Endodermal cell (in vitro differentiated cells): ENCODE data around the gene SERF2. TPM values are rescaled to one million over a fixed set of nuclear protein-coding genes. Genes with fewer than 3 reads are reported as not detected.

Source experiments
- DNase-seq: peaks from one replicate; pipeline ENCODE4 v3.0.0-alpha.2; 2017
- H3K27ac ChIP-seq: 2 replicates; pipeline ENCODE4 v1.5.1; 2013; ENCODE audit warnings: mild to moderate bottlenecking, low read depth, low read length, moderate library complexity
- H3K27me3 ChIP-seq: 2 replicates; pipeline ENCODE4 v1.6.1; 2013; ENCODE audit warnings: mild to moderate bottlenecking, low read length, moderate library complexity; ENCODE audit not compliant: insufficient read depth, control insufficient read depth, poor library complexity, severe bottlenecking
- H3K36me3 ChIP-seq: 2 replicates; pipeline ENCODE4 v1.7.0; 2013; ENCODE audit warnings: mild to moderate bottlenecking, low read length, moderate library complexity; ENCODE audit not compliant: control insufficient read depth, insufficient read depth
- H3K4me1 ChIP-seq: one replicate; pipeline ENCODE4 v1.7.0; 2013; ENCODE audit warnings: low read length; ENCODE audit not compliant: control insufficient read depth, insufficient read depth
- H3K4me3 ChIP-seq: 2 replicates; pipeline ENCODE4 v1.5.1; 2013; ENCODE audit warnings: mild to moderate bottlenecking, low read length, moderate library complexity
- H3K9ac ChIP-seq: 2 replicates; pipeline ENCODE4 v1.6.1; 2013; ENCODE audit warnings: mild to moderate bottlenecking, low read length, moderate library complexity; ENCODE audit not compliant: poor library complexity, severe bottlenecking; ENCODE audit errors: extremely low read depth
- H3K9me3 ChIP-seq: 2 replicates; pipeline ENCODE4 v1.6.1; 2013; ENCODE audit warnings: mild to moderate bottlenecking, low read length, moderate library complexity; ENCODE audit not compliant: control insufficient read depth
- H3K27ac Mint-ChIP-seq: 2 replicates; pipeline ENCODE4 v1.8.0; 2020; ENCODE audit warnings: mixed read lengths
- H3K27me3 Mint-ChIP-seq: 2 replicates; pipeline ENCODE4 v1.8.0; 2021; ENCODE audit warnings: mild to moderate bottlenecking, mixed read lengths; ENCODE audit not compliant: insufficient read depth
- H3K36me3 Mint-ChIP-seq: 2 replicates; pipeline ENCODE4 v1.8.0; 2020; ENCODE audit warnings: low read depth, mixed read lengths
- H3K4me1 Mint-ChIP-seq: 2 replicates; pipeline ENCODE4 v1.8.0; 2020; ENCODE audit warnings: mixed read lengths
- H3K4me3 Mint-ChIP-seq: 2 replicates; pipeline ENCODE4 v1.8.0; 2020; ENCODE audit warnings: mild to moderate bottlenecking, moderate library complexity, mixed read lengths
- H3K9me3 Mint-ChIP-seq: 2 replicates; pipeline ENCODE4 v1.8.0; 2020; ENCODE audit warnings: mild to moderate bottlenecking, mixed read lengths
- CTCF ChIP-seq: fragments of 200-600 bp; sonication (generic); conservative IDR thresholded peaks from 2 replicates; pipeline ENCODE4 v1.5.0; 2021; ENCODE audit warnings: antibody characterized with exemption, mild to moderate bottlenecking
- WGBS, 2 experiments: methylation state at CpG; one replicate each; pipeline versions ENCODE4 v1.1.5 to v1.1.7; 2013; ENCODE audit warnings: missing lambda C conversion rate in 2 of 2, mixed read lengths in 1 of 2; ENCODE audit not compliant: insufficient coverage in 1 of 2, insufficient read length in 1 of 2; 5-methylcytosine and 5-hydroxymethylcytosine counted together
- total RNA-seq, 2 donors: library from RNA; stranded (reverse); fragmentation: NEBNext Ultra II Directional in 1 of 2; extraction: Animal tissue kit (Norgen Biotek cat#: 25700) in 1 of 2; gene quantifications; 2 replicates in 1 of 2; 3 replicates in 1 of 2; pipeline ENCODE4 v1.2.1, GENCODE V29; 2021

SERF2 gene
- total RNA-seq, 2 donors from 2014 or later = 613 to 648 TPM

- no peak overlapping the region for H3K27ac ChIP-seq
- no peaks in the 10 kb centered on the region for H3K9me3 Mint-ChIP-seq
- H3K4me3 Mint-ChIP-seq = peak overlapping the region; percentile 66
- 5 to 7% methylated on average over 18 to 31 of the region's 31 CpGs for WGBS, 2 experiments
- TF ChIP-seq CTCF = peak; percentile 84
- no peak overlapping the region for H3K27ac Mint-ChIP-seq
- peaks cover 12% of the 10 kb centered on the region for H3K4me1 Mint-ChIP-seq
- peak overlapping the region; percentile 3 for H3K9ac ChIP-seq
- peaks cover 17% of the 10 kb centered on the region for H3K27me3 Mint-ChIP-seq
- no peaks in the 10 kb centered on the region for H3K4me1 ChIP-seq
- peaks cover 14% of the 10 kb centered on the region for H3K36me3 Mint-ChIP-seq
- no peaks in the 10 kb centered on the region for H3K27me3 ChIP-seq
- peak; percentile 92 for DNase-seq
- peak overlapping the region; percentile 83 for H3K4me3 ChIP-seq
- H3K36me3 ChIP-seq = peaks cover 21% of the 10 kb centered on the region
- no peaks in the 10 kb centered on the region for H3K9me3 ChIP-seq
Observed at GRCh38 chr15:43777267-43777914, 14.7 kb upstream of the SERF2 start.

DNA sequence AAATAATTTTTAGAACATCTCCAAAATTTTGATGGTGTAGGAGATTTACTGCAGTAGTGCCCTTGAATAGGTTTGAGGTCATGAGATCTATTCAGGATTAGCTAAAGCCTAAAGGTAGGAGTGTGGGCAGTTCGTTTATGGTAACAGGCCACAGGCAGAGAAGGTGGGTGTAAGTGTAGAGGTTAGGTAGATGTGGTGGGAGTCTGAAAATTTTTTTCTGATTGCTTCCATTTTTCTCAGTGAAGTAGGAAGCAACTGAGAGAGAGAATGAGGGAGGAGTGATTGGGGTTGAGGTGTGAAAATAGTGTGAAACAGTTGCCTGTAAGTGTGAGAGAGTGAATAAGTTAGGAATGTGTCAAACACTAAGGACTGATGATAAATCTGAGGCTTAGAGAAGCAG is 13.1 kb upstream of the SERF2 start:
- Mint-ChIP-seq H3K27me3 (peaks cover 19% of the 10 kb centered on the region), H3K27ac (no peak overlapping the region), H3K9me3 (peaks cover under 1% of the 10 kb centered on the region), H3K4me3 (no peak overlapping the region), H3K36me3 (peaks cover 1% of the 10 kb centered on the region), H3K4me1 (peaks cover 12% of the 10 kb centered on the region)
- peaks cover 8% of the 10 kb centered on the region for H3K36me3 ChIP-seq
- no peak for DNase-seq
- WGBS, 2 experiments = 79 to 100% methylated on average over 1 of the region's 1 CpG
- H3K27me3 ChIP-seq = no peaks in the 10 kb centered on the region
- H3K27ac ChIP-seq = no peak overlapping the region
- no peaks in the 10 kb centered on the region for H3K9me3 ChIP-seq
- H3K9ac ChIP-seq = no peak overlapping the region
- no peaks in the 10 kb centered on the region for H3K4me1 ChIP-seq
- no peak overlapping the region for H3K4me3 ChIP-seq
- no peak for TF ChIP-seq CTCF

DNA sequence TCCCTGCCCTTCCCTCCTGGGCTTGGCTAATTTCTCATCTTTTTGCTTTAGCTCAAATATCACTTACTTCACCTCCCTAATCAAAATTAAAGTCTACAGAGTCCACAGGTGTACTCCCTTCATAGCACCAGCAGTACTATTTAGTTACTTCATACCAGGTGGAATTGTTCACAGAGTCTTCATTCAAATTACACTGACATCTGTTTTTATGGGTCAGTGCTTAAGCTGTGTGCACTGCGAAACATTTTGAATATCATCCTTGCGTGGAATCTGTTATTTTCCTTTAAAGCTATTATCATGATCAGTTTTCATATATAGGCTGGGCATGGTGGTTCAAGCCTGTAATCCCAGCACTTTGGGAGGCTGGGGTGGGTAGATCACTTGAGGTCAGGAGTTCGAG is 2.7 kb upstream of the SERF2 start:
- no peak overlapping the region for H3K9ac ChIP-seq
- Mint-ChIP-seq H3K27me3 (peaks cover 2% of the 10 kb centered on the region), H3K36me3 (peaks cover 14% of the 10 kb centered on the region), H3K9me3 (peaks cover 4% of the 10 kb centered on the region), H3K27ac (no peak overlapping the region), H3K4me3 (no peak overlapping the region), H3K4me1 (peaks cover 14% of the 10 kb centered on the region)
- no peaks in the 10 kb centered on the region for H3K9me3 ChIP-seq
- 71 to 100% methylated on average over 2 to 3 of the region's 3 CpGs for WGBS, 2 experiments
- H3K27me3 ChIP-seq = no peaks in the 10 kb centered on the region
- H3K36me3 ChIP-seq = peaks cover 14% of the 10 kb centered on the region
- DNase-seq = no peak
- H3K4me1 ChIP-seq = peaks cover under 1% of the 10 kb centered on the region
- no peak overlapping the region for H3K4me3 ChIP-seq
- TF ChIP-seq CTCF = no peak
- no peak overlapping the region for H3K27ac ChIP-seq
